ENCODE measurements around the gene TNFAIP1. TPM values are rescaled to one million over a fixed set of nuclear protein-coding genes. Genes with fewer than 3 reads are reported as not detected.
A peak's percentile ranks its signal among the peaks of the same experiment; 100 is the strongest.
"Not testable (repeated sequence)": the region's sequence is repeated elsewhere in the genome, so short reads cannot be mapped to it uniquely, and the experiment has no call there.

The TNFAIP1 gene
- total RNA-seq, 6 experiments from 2014 or later, result 73.8 to 89.7 (median 85.2) TPM

DNA sequence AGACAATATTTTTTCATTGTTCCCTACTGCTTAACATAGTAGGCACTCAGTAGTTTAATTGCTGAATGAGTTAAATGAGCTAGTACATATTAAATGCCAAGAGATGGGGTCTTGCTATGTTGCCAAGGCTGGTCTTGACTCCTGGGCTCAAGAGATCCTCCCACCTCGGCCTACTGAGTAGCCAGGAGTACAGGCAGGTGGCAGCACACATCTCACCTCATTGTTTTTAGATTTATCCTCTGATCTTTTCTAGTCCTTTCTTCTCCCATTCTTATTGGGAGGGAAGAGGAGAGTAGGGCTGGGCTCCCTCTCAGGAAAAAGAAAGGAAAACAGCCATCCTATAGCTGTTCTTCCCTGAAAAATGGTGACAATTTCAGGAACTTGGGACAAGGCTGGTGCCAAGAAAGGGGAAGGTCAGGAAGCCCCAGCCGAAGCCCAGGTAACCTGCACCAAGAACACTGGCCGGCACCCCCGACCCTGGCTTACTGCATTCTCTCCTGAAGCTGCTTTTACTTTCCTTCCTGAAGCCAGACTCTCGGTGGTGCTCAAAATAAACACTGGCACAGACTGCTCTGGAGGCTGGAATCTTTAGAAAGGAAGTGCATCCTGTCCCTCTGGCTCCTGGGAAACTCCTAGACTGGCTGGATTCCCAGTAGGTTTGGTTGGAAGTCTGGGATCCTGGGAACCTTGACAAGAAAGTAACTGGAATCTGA, 2.7 kb downstream of the TNFAIP1 start:
- Mint-ChIP-seq H3K27ac (peak overlapping the region; percentile 99), H3K36me3 (ENCODE audit: low read depth) (peaks cover 26% of the 10 kb centered on the region)

DNA sequence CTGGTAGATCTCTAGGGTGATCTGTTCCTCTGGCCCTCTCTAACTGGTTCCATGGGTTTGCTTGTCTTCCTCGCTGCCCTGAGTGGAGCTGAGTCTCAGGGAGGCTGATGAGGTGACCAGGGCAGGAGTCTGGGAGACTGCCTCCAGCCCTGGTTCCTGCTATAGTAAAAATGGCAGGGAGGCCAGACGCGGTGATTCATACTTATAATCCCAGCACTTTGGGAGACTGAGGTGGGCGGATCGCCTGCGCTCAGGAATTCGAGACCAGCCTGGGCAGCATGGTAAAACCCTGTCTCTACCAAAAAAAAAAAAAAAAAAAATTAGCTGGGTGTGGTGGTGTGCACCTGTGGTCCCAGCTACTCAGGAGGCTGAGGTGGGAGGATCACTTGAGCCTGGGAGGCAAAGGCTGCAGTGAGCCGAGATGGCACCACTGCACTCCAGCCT, 3.2 kb downstream of the TNFAIP1 start:
- not testable (repeated sequence) for H3K9me3 Mint-ChIP-seq; DNase-seq; H3K27me3 Mint-ChIP-seq (ENCODE audit: insufficient read depth)
- H3K27ac Mint-ChIP-seq, result peak overlapping the region; percentile 99
- H3K36me3 Mint-ChIP-seq (ENCODE audit: low read depth), result peaks cover 28% of the 10 kb centered on the region
- peak overlapping the region; percentile 98 for H3K4me3 Mint-ChIP-seq
- peaks cover 43% of the 10 kb centered on the region for H3K4me1 Mint-ChIP-seq (ENCODE audit: low read depth)

More for the DNA sequence above, 2.7 kb downstream of the TNFAIP1 start:
- Mint-ChIP-seq H3K9me3 (no peaks in the 10 kb centered on the region), H3K4me3 (peak overlapping the region; percentile 98), H3K4me1 (ENCODE audit: low read depth) (peaks cover 49% of the 10 kb centered on the region), H3K27me3 (ENCODE audit: insufficient read depth) (peaks cover 2% of the 10 kb centered on the region)
- TF ChIP-seq, protein P1, sequence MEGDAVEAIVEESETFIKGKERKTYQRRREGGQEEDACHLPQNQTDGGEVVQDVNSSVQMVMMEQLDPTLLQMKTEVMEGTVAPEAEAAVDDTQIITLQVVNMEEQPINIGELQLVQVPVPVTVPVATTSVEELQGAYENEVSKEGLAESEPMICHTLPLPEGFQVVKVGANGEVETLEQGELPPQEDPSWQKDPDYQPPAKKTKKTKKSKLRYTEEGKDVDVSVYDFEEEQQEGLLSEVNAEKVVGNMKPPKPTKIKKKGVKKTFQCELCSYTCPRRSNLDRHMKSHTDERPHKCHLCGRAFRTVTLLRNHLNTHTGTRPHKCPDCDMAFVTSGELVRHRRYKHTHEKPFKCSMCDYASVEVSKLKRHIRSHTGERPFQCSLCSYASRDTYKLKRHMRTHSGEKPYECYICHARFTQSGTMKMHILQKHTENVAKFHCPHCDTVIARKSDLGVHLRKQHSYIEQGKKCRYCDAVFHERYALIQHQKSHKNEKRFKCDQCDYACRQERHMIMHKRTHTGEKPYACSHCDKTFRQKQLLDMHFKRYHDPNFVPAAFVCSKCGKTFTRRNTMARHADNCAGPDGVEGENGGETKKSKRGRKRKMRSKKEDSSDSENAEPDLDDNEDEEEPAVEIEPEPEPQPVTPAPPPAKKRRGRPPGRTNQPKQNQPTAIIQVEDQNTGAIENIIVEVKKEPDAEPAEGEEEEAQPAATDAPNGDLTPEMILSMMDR (IDR thresholded peaks at IDR 0.05), result peak; percentile 22; the same call in 1 of the 2 replicates
- peak; percentile 72 for DNase-seq

DNA sequence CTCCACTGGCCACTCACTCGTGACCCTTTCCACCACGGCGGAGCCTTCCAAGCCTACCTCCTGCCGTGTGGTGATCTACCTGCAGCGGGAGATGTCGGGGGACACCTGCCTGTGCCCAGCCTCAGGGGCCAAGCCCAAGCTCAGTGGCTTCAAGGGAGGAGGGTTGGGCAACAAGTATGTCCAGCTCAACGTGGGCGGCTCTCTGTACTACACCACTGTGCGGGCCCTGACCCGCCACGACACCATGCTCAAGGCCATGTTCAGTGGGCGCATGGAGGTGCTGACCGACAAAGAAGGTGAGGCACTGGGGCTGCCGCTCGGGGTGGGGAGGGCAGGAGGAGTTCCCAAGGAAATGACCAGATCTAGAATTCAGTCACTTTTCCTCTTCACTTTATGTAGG, 3.9 kb downstream of the TNFAIP1 start:
- H3K4me1 Mint-ChIP-seq (ENCODE audit: low read depth), result peaks cover 36% of the 10 kb centered on the region
- H3K36me3 Mint-ChIP-seq (ENCODE audit: low read depth), result peaks cover 30% of the 10 kb centered on the region
- peaks cover 5% of the 10 kb centered on the region for H3K27me3 Mint-ChIP-seq (ENCODE audit: insufficient read depth)
- TF ChIP-seq, protein P1 (IDR thresholded peaks at IDR 0.05), result no peak
- H3K27ac Mint-ChIP-seq, result peak overlapping the region; percentile 52
- no peak for DNase-seq
- H3K9me3 Mint-ChIP-seq, result no peaks in the 10 kb centered on the region
- no peak overlapping the region for H3K4me3 Mint-ChIP-seq

DNA sequence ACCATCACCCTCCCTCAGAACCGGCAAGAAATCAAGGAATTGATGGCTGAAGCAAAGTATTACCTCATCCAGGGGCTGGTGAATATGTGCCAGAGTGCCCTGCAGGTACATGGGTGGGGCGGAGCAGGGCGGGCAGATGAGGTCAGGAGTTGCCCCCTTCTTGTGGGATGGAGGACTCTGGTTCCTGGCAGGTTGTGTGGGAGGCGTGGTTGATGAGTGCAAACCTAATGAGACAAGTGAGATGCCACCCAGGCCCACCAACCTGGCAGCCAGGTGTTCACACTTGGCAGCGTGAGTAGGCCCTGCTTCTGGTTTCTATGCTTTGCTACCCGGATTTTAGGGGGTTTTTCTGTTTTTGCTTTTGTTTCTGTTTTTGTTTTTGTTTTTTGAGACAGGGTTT, 4.8 kb downstream of the TNFAIP1 start:
- no peaks in the 10 kb centered on the region for H3K9me3 Mint-ChIP-seq
- TF ChIP-seq, protein P1 (IDR thresholded peaks at IDR 0.05), result no peak
- peaks cover 6% of the 10 kb centered on the region for H3K27me3 Mint-ChIP-seq (ENCODE audit: insufficient read depth)
- peak overlapping the region; percentile 29; the same call in 1 of the 2 replicates for H3K27ac Mint-ChIP-seq
- H3K4me3 Mint-ChIP-seq, result no peak overlapping the region
- DNase-seq, result no peak
- peaks cover 36% of the 10 kb centered on the region for H3K4me1 Mint-ChIP-seq (ENCODE audit: low read depth)
- peaks cover 31% of the 10 kb centered on the region for H3K36me3 Mint-ChIP-seq (ENCODE audit: low read depth)

DNA sequence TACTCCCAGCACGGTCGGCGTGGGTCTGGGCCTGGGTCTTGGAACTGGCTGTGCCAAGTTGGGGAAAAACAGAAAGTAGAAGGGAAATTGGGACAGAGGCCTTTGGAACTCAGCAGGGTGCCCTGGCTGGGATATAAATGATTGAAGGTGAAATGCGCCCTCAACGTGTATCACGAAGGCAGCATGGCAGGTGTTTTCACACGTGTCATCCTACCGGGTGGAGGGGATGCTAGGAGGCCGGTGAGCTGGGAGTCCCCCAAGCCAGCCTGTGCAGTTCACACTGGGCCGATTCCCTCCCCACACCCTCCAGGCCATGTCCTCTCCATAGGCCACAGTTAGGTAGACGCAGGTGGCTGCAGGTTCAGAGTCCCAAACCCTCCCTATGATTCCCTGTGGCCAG, 6.0 kb downstream of the TNFAIP1 start:
- Mint-ChIP-seq H3K27ac (no peak overlapping the region), H3K27me3 (ENCODE audit: insufficient read depth) (peaks cover 6% of the 10 kb centered on the region; the same call in 1 of the 2 replicates), H3K36me3 (ENCODE audit: low read depth) (peaks cover 43% of the 10 kb centered on the region), H3K9me3 (no peaks in the 10 kb centered on the region), H3K4me3 (no peak overlapping the region), H3K4me1 (ENCODE audit: low read depth) (peaks cover 47% of the 10 kb centered on the region)
- DNase-seq, result no peak
- TF ChIP-seq, protein P1 (IDR thresholded peaks at IDR 0.05), result no peak

DNA sequence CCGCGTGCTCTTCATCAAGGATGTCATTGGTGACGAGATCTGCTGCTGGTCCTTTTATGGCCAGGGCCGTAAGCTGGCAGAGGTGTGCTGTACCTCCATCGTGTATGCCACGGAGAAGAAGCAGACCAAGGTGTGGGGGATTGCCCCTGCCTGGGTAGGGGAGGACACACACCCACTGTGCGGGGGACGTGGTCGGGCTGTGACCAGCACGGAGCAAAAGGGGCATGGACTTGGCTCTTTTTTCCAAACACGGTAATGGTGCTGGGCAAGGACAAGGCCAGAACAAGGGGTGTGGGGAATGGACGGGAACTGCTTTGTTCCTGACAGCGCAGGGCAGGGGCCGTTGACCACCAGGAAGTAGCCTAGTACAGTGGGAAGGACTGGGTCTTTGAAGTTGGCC, 6.8 kb downstream of the TNFAIP1 start:
- no peak for DNase-seq
- H3K36me3 Mint-ChIP-seq (ENCODE audit: low read depth), result peaks cover 39% of the 10 kb centered on the region
- no peak overlapping the region for H3K4me3 Mint-ChIP-seq
- peaks cover 4% of the 10 kb centered on the region for H3K27me3 Mint-ChIP-seq (ENCODE audit: insufficient read depth)
- peaks cover 47% of the 10 kb centered on the region for H3K4me1 Mint-ChIP-seq (ENCODE audit: low read depth)
- no peaks in the 10 kb centered on the region for H3K9me3 Mint-ChIP-seq
- TF ChIP-seq, protein P1 (IDR thresholded peaks at IDR 0.05), result no peak
- H3K27ac Mint-ChIP-seq, result 0 out of 2 replicates have a peak overlapping the region, but pooled peaks have one; percentile 16
